HG02970 (cell line): ENCODE measurements around the gene ALKBH6.

Experiments
- ATAC-seq: cut with Tn5 transposase; IDR thresholded peaks from one replicate; pipeline ENCODE4 v1.9.1; 2021; ENCODE audit warnings: mild to moderate bottlenecking, moderate library complexity, moderate number of reproducible peaks; ENCODE audit not compliant: unreplicated experiment, low FRiP score

ALKBH6 gene

DNA sequence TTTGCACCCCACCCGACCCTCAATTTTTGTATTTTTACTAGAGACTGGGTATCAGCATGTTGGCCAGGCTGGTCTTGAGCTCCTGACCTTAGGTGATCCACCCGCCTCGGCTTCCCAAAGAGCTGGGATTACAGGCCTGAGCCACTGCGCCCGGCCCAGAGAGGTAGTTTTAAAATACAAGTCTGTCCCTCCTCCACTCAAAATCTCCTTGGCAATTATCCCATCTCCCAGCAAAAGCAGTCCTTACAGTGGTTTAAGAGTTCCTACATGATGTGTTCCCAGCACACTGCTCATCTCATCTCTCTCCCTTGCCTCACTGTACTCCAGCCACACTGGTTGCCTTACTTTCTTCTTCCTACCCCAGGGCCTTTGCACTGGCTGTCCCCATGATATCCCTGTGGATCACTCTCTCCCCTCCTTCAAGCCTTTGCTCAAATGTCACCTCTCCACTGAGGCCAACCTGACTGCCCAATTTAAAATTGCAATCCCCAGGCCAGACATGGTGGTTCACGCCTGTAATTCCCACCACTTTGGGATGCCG, 53.5 kb downstream of the ALKBH6 start:
- ATAC-seq: no peak

DNA sequence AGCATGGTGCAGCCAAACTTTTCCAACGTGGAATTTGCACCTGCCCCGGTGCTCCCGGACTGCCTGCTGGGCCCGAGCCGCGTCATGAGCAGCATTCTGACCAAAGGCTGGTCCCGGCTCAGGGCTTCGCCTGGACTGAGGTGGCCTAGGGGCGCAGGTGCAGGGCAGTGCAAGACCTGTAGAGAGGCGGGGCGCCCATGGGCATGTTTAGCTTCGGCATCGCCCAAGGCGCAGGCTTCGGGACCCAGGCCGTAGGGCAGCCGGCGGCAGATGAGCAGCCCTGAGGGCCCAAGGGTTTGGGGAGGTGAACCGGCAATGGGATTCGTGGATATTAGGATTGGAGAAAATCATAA, 54.1 kb downstream of the ALKBH6 start:
- ATAC-seq: no peak
